PC-3 (cell line): ENCODE results near the gene KANK3. TPM values are rescaled to one million over a fixed set of nuclear protein-coding genes. Genes with fewer than 3 reads are reported as not detected.

Experiments used
- ATAC-seq: fragments of 200-7000 bp; cut with Tn5 transposase; 2 replicates; pipeline ENCODE4 v1.9.1; 2020; ENCODE audit warnings: mild to moderate bottlenecking, moderate library complexity
- BruUV-seq: library from RNA; stranded (reverse); fragments of 400-500 nt; replicated peaks from 2 replicates; lab custom pipeline; 2021; lab: Mats Ljungman, UMichigan
- CTCF ChIA-PET: fragments of 300-600 bp; sonication (Branson Sonifier 250); formaldehyde crosslinking; loops from one replicate; lab custom pipeline; 2022; ENCODE audit warnings: antibody characterized with exemption; lab: Charles Lee
- POLR2A ChIA-PET: fragments of 300-600 bp; sonication (Branson Sonifier 250); formaldehyde crosslinking; loops from one replicate; lab custom pipeline; 2022; ENCODE audit warnings: antibody characterized with exemption; ENCODE audit not compliant: unreplicated experiment; lab: Charles Lee
- DNase-seq: peaks from one replicate; pipeline ENCODE4 v3.0.0-alpha.2; 2015
- H2AFZ ChIP-seq: fragments of 300-600 bp; sonication (generic); 2 replicates; pipeline ENCODE4 v1.6.0; 2016; ENCODE audit warnings: antibody characterized with exemption, low read length
- H3F3A ChIP-seq: fragments of 300-600 bp; sonication (generic); one replicate; pipeline ENCODE4 v1.6.0; 2017; ENCODE audit warnings: antibody characterized with exemption, low read length, control low read depth, mild to moderate bottlenecking; ENCODE audit not compliant: unreplicated experiment
- H3K27ac ChIP-seq: fragments of 300-600 bp; sonication (generic); 2 replicates; pipeline ENCODE4 v1.5.1; 2016; ENCODE audit warnings: mild to moderate bottlenecking, low read length
- H3K27me3 ChIP-seq: fragments of 300-600 bp; sonication (generic); 2 replicates; pipeline ENCODE4 v1.6.1; 2016; ENCODE audit warnings: low read length, mixed read lengths
- H3K36me3 ChIP-seq: fragments of 300-600 bp; sonication (generic); 2 replicates; pipeline ENCODE4 v1.6.1; 2016; ENCODE audit warnings: low read depth, mixed run types, low read length, mixed read lengths
- H3K4me1 ChIP-seq: fragments of 300-600 bp; sonication (generic); 2 replicates; pipeline ENCODE4 v1.5.1; 2016; ENCODE audit warnings: low read length; ENCODE audit not compliant: insufficient read depth
- H3K4me2 ChIP-seq: fragments of 300-600 bp; sonication (generic); 2 replicates; pipeline ENCODE4 v1.6.0; 2016; ENCODE audit warnings: low read length
- H3K4me3 ChIP-seq: fragments of 300-600 bp; sonication (generic); 2 replicates; pipeline ENCODE4 v1.5.1; 2016; ENCODE audit warnings: mild to moderate bottlenecking, low read length, mixed read lengths
- H3K79me2 ChIP-seq: fragments of 300-600 bp; sonication (generic); 2 replicates; pipeline ENCODE4 v1.6.1; 2017; ENCODE audit warnings: low read length, mixed read lengths
- H3K9ac ChIP-seq: fragments of 300-600 bp; sonication (generic); 2 replicates; pipeline ENCODE4 v1.6.0; 2016; ENCODE audit warnings: mild to moderate bottlenecking, low read length
- H3K9me2 ChIP-seq: fragments of 300-600 bp; sonication (generic); replicated peaks from 2 replicates; pipeline ENCODE4 v1.6.1; 2016; ENCODE audit warnings: mixed run types, low read length, mixed read lengths
- H3K9me3 ChIP-seq: fragments of 300-600 bp; sonication (generic); 2 replicates; pipeline ENCODE4 v1.6.1; 2016; ENCODE audit warnings: low read length, mixed read lengths
- H4K20me1 ChIP-seq: fragments of 300-600 bp; sonication (generic); 2 replicates; pipeline ENCODE4 v1.6.1; 2016; ENCODE audit warnings: low read length, mixed read lengths
- CTCF ChIP-seq: fragments of 300-600 bp; sonication (generic); conservative IDR thresholded peaks from 2 replicates; pipeline ENCODE4 v1.5.1; 2017; ENCODE audit warnings: antibody characterized with exemption, low read depth, mild to moderate bottlenecking, low read length
- EZH2 ChIP-seq: fragments of 300-600 bp; sonication (generic); IDR thresholded peaks from one replicate; pipeline ENCODE4 v1.6.1; 2017; ENCODE audit warnings: antibody characterized with exemption, mild to moderate bottlenecking, low read length; ENCODE audit not compliant: unreplicated experiment
- EZH2phosphoT487 ChIP-seq: fragments of 300-600 bp; sonication (generic); IDR thresholded peaks from 2 replicates; pipeline ENCODE4 v1.6.1; 2018; ENCODE audit warnings: mild to moderate bottlenecking, antibody characterized with exemption, low read length, borderline replicate concordance
- intact Hi-C: fragments of 100-400 bp; cut with micrococcal nuclease; formaldehyde crosslinking; loops from 2 replicates; pipeline ENCODE4 v1.9.0; 2023
- total RNA-seq: library from RNA; depleted of rRNA; stranded (reverse); fragments of >200 nt; gene quantifications from 2 replicates; pipeline ENCODE4 v1.2.3, GENCODE V29; 2014

KANK3 gene
- total RNA-seq, 1 experiment from 2014 or later: 0.87 TPM

- POLR2A ChIA-PET: no interaction called here
- no peaks in the 10 kb centered on the region for H3F3A ChIP-seq
- intact Hi-C loops: no loop called here
- no peak overlapping the region for H3K9ac ChIP-seq
- H3K4me1 ChIP-seq: peaks cover 16% of the 10 kb centered on the region
- H3K4me2 ChIP-seq: no peak overlapping the region
- H3K4me3 ChIP-seq: no peak overlapping the region
- no peak overlapping the region for H2AFZ ChIP-seq
- no TSS peak for BruUV-seq
- H3K27me3 ChIP-seq: no peaks in the 10 kb centered on the region
- no peaks in the 10 kb centered on the region for H3K79me2 ChIP-seq
- H4K20me1 ChIP-seq: no peaks in the 10 kb centered on the region
- H3K9me3 ChIP-seq: no peaks in the 10 kb centered on the region
- H3K27ac ChIP-seq: no peak overlapping the region
- TF ChIP-seq EZH2phosphoT487 (no peak), CTCF (no peak), EZH2 (no peak)
- ATAC-seq (no peak), DNase-seq (no peak)
- H3K9me2 ChIP-seq: no peaks in the 10 kb centered on the region
- H3K36me3 ChIP-seq: no peaks in the 10 kb centered on the region
- CTCF ChIA-PET: no interaction called here
Observed at GRCh38 chr19:8370176-8371010, 27.3 kb upstream of the KANK3 start.

GRCh38 chr19:8367327-8368001, 24.4 kb upstream of the KANK3 start:
- Histone ChIP-seq H3K9me2 (no peaks in the 10 kb centered on the region), H3K27me3 (no peaks in the 10 kb centered on the region), H3F3A (no peaks in the 10 kb centered on the region), H3K27ac (no peak overlapping the region), H3K4me1 (peaks cover 32% of the 10 kb centered on the region), H2AFZ (no peak overlapping the region), H3K9ac (no peak overlapping the region), H3K36me3 (no peaks in the 10 kb centered on the region), H3K79me2 (no peaks in the 10 kb centered on the region), H3K9me3 (no peaks in the 10 kb centered on the region), H3K4me2 (peak overlapping the region; percentile 51), H4K20me1 (no peaks in the 10 kb centered on the region), H3K4me3 (no peak overlapping the region)
- DNase-seq (peak; percentile 97), ATAC-seq (peak; percentile 6; the same call in 1 of the 2 replicates)
- BruUV-seq: no TSS peak
- intact Hi-C loops: no loop called here
- CTCF ChIA-PET: no interaction called here
- POLR2A ChIA-PET: interaction anchor here (0.6 kb wide), 1 partner anchor 356 kb away, joined by 8 read pairs; no protein-coding TSS in a partner anchor
- TF ChIP-seq EZH2 (no peak), CTCF (no peak), EZH2phosphoT487 (no peak)

GRCh38 chr19:8366961-8367326, 23.9 kb upstream of the KANK3 start:
- H3K4me3 ChIP-seq: no peak overlapping the region
- intact Hi-C loops: no loop called here
- TF ChIP-seq EZH2phosphoT487 (no peak), CTCF (no peak), EZH2 (no peak)
- no peak for ATAC-seq
- ChIA-PET CTCF (interaction anchor here (0.7 kb wide), 1 partner anchor 19 kb away, joined by 3 read pairs; no protein-coding TSS in a partner anchor), POLR2A (no interaction called here)
- no peaks in the 10 kb centered on the region for H3K9me2 ChIP-seq
- H3F3A ChIP-seq: no peaks in the 10 kb centered on the region
- no peaks in the 10 kb centered on the region for H4K20me1 ChIP-seq
- no peaks in the 10 kb centered on the region for H3K9me3 ChIP-seq
- no peaks in the 10 kb centered on the region for H3K79me2 ChIP-seq
- H3K9ac ChIP-seq: no peak overlapping the region
- BruUV-seq: no TSS peak
- DNase-seq: no peak
- no peak overlapping the region for H2AFZ ChIP-seq
- no peaks in the 10 kb centered on the region for H3K27me3 ChIP-seq
- no peak overlapping the region for H3K27ac ChIP-seq
- H3K36me3 ChIP-seq: no peaks in the 10 kb centered on the region
- peaks cover 36% of the 10 kb centered on the region for H3K4me1 ChIP-seq
- H3K4me2 ChIP-seq: peak overlapping the region; percentile 51; the same call in 1 of the 2 replicates
